Keratinocyte (primary cell): ENCODE data around the gene DCHS2.

Experiments used
- CTCF ChIP-seq, 3 experiments: IDR thresholded peaks in 1 of 3; conservative IDR thresholded peaks in 1 of 3; optimal IDR thresholded peaks in 1 of 3; 2 replicates in 2 of 3; 3 replicates in 1 of 3; pipeline versions ENCODE3 to v1.5.1; 2011; ENCODE audit warnings: low read length in 3 of 3, mild to moderate bottlenecking in 3 of 3, moderate library complexity in 2 of 3, control low read depth in 1 of 3, inconsistent platforms in 1 of 3; ENCODE audit not compliant: insufficient read depth in 2 of 3; ENCODE audit errors: extremely low read depth in 1 of 3
- EZH2 ChIP-seq: IDR thresholded peaks from one replicate; pipeline ENCODE4 v1.6.1; 2012; ENCODE audit warnings: inconsistent platforms, mild to moderate bottlenecking, low read length, moderate library complexity

- TF ChIP-seq CTCF (optimal IDR thresholded peaks at IDR 0.05 in 1 of 3, IDR thresholded peaks at IDR 0.05 in 1 of 3, conservative IDR thresholded peaks at IDR 0.05 in 1 of 3; ENCODE audit: extremely low read depth in 1 of 3, insufficient read depth in 2 of 3, low read length in 3 of 3): no peak
- no peak for TF ChIP-seq EZH2
These were observed 174.2 kb downstream of the DCHS2 start for GRCh38 chr4:154317201-154317999.
